ENCODE data around the gene SLC5A1. TPM values are rescaled to one million over a fixed set of nuclear protein-coding genes. Genes with fewer than 3 reads are reported as not detected.

SLC5A1 gene
- polyA plus RNA-seq, 1 experiment = not detected

- CTCF ChIA-PET = no interaction called here
- DNase-seq (ENCODE audit: low read depth) = no peak
- POLR2A ChIA-PET = no interaction called here
- Histone ChIP-seq H3K36me3 (ENCODE audit: control insufficient read depth, insufficient read depth, low read length) (no peaks in the 10 kb centered on the region), H3K4me3 (ENCODE audit: low read depth, low read length) (no peak overlapping the region), H3K27me3 (ENCODE audit: control insufficient read depth, insufficient read depth, low read length) (peaks cover 10% of the 10 kb centered on the region)
- no peak for TF ChIP-seq CTCF (IDR thresholded peaks at IDR 0.05; ENCODE audit: insufficient read depth, low read depth, low read length)
Observed at GRCh38 chr22:32044913-32045312, 1.9 kb downstream of the SLC5A1 start.

DNA sequence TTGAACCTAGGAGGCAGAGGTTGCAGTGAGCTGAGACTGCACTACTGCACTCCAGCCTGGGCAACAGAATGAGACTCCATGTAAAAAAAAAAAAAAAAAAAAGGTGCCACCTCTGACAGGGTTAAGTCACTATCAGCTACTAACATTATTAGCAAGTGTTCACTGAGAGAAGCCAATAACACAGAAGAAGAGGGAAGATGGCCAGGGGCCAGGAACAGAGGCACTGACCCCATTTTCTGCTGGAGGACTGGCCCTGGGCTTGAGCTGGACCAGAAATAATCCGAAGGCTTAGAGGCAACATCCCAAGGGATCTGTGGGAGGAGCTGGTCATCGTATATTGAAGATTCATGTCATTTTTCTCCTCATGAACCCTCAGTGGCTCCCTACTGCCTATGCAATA is 5.0 kb downstream of the SLC5A1 start:
- H3K27me3 ChIP-seq (ENCODE audit: control insufficient read depth, insufficient read depth, low read length) = peaks cover 1% of the 10 kb centered on the region; the same call in 1 of the 2 replicates
- no peak for TF ChIP-seq CTCF (IDR thresholded peaks at IDR 0.05; ENCODE audit: insufficient read depth, low read depth, low read length)
- CTCF ChIA-PET = no interaction called here

DNA sequence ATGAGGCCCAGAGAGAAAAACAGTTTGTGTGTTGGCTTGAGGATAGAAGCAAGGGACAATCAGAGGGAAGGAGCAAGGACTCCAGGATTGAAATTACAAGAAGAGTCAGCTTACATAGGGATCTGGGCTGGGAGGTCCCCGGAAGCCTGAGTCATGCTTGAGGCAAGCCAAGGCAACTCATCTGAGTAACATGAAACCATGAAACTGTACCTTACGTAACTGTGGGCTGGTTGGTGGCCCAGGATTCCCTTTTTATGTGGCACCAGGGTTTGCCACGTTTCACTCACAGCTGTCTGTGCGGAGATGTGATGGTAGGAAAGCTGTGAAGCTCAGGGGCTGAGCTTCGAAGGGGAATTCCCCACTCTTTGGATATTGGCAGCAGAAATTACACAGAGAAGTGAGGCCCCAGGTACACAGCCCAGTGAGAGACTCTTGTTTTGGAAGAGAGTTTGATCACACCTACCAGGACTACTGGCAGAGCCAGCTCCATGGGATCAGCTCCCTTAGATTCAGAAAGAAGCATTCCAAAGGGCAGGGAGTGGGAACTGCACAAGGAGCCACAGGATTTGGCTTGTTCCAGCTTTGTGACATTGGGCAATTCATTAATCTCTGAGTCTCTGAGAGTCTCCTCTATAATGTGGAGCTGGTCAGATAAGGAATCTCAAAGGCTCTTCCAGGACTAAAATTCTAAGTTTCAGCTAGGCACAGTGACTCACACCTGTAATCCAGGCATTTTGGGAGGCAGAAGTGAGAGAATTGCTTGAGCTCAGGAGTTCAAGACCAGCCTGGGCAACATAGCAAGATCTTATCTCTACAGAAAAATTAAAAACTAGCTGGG is 7.8 kb downstream of the SLC5A1 start:
- CTCF ChIA-PET = interaction anchor here (0.6 to 1.6 kb wide), 4 partner anchors 13 to 216 kb away, joined by 3 to 7 read pairs (median 4); no protein-coding TSS in a partner anchor
- no peaks in the 10 kb centered on the region for H3K27me3 ChIP-seq (ENCODE audit: control insufficient read depth, insufficient read depth, low read length)
- peak; percentile 22 for DNase-seq (ENCODE audit: low read depth)

More for the DNA sequence above, 5.0 kb downstream of the SLC5A1 start:
- Histone ChIP-seq H3K4me3 (ENCODE audit: low read depth, low read length) (no peak overlapping the region), H3K36me3 (ENCODE audit: control insufficient read depth, insufficient read depth, low read length) (no peaks in the 10 kb centered on the region)
- POLR2A ChIA-PET = no interaction called here
- DNase-seq (ENCODE audit: low read depth) = no peak

DNA sequence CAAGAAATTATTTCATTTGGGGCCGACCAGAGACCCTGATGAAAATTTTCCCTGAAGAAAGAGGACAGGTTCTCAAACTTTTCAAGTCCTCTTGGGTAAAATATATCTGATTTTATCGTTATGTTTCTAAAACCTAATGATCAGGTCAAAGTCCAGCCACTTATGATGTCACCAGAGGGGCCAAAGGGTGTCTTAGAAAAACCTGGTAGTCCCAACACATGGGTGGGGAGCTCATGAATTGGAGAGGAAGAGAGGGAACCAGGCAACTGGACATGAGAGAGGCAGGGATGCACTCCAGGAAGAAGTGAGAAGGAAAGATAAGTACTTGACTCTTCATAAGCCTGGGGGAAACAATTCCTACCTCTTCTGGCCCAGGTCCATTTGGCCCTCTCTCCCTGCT is 9.2 kb downstream of the SLC5A1 start:
- H3K27me3 ChIP-seq (ENCODE audit: control insufficient read depth, insufficient read depth, low read length) = no peaks in the 10 kb centered on the region
- no peak for DNase-seq (ENCODE audit: low read depth)
- CTCF ChIA-PET = no interaction called here
- no peaks in the 10 kb centered on the region for H3K36me3 ChIP-seq (ENCODE audit: control insufficient read depth, insufficient read depth, low read length)
- no peak for TF ChIP-seq CTCF (IDR thresholded peaks at IDR 0.05; ENCODE audit: insufficient read depth, low read depth, low read length)
- POLR2A ChIA-PET = no interaction called here
- H3K4me3 ChIP-seq (ENCODE audit: low read depth, low read length) = no peak overlapping the region

More for the DNA sequence above, 7.8 kb downstream of the SLC5A1 start:
- no peak overlapping the region for H3K4me3 ChIP-seq (ENCODE audit: low read depth, low read length)
- no peaks in the 10 kb centered on the region for H3K36me3 ChIP-seq (ENCODE audit: control insufficient read depth, insufficient read depth, low read length)
- TF ChIP-seq CTCF (IDR thresholded peaks at IDR 0.05; ENCODE audit: insufficient read depth, low read depth, low read length) = no peak
- POLR2A ChIA-PET = no interaction called here

GRCh38 chr22:32052936-32053791 is 10.1 kb downstream of the SLC5A1 start:
- POLR2A ChIA-PET = no interaction called here
- TF ChIP-seq CTCF (IDR thresholded peaks at IDR 0.05; ENCODE audit: insufficient read depth, low read depth, low read length) = no peak
- CTCF ChIA-PET = no interaction called here
- H3K36me3 ChIP-seq (ENCODE audit: control insufficient read depth, insufficient read depth, low read length) = no peaks in the 10 kb centered on the region
- no peak for DNase-seq (ENCODE audit: low read depth)
- H3K4me3 ChIP-seq (ENCODE audit: low read depth, low read length) = no peak overlapping the region
- H3K27me3 ChIP-seq (ENCODE audit: control insufficient read depth, insufficient read depth, low read length) = no peaks in the 10 kb centered on the region

Data from BJ (cell line).